SK-N-DZ (cell line): ENCODE data around the gene SYK.

Experiments
- DNase-seq: peaks from one replicate; pipeline ENCODE4 v3.0.0-alpha.2; 2015; ENCODE audit warnings: low spot score

SYK gene

DNA sequence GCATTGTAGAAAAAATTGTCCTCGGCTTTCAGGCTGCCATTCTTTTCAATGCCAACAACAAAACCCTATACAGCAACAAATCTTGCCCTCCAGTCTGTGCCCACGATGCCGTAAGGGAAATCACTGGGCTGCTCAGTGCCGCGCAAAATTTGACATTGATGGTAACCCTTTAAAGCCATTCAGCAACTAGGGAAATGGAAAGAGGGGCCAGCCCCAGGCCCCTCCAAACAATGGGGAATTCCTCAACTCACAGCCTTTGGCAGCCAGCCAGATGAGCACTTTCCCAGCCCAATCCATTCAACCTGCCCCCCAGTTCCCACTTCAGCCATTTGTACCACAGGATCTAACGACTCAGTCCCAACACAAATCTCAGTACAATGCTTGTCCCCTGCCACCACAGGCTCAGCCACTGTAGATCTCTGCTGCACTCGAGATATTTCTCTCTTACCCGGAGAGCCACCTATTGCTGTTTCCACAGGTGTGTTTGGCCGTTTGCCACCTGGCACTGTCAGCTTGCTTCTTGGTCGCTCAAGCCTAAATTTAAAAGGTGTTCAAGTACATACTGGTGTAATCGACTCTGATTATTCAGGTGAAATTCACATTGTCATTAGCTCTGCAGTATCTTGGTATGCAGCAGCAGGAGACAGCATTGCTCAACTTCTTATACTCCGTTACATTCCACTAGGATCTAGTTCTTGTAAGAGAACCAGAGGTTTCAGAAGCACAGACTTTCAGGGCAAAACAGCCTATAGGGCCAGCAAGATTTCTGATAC lies 103.3 kb downstream of the SYK start:
- no peak for DNase-seq

DNA sequence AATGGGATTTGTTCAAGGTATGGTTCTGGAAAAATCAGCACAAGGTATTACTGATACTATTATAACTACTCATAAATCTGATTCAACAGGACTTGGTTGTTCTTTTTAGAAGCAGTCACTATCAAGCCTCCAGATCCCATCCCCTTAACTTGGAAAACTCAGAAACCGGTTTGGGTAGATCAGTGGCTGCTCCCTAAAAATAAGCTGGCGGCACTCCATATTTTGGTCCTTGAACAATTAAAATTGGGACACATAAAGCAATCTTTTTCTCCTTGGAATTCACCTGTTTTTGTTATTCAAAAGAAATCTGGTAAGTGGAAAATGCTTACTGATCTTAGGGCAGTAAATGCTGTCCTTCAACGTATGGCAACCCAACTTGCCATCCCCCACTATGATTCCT lies 104.2 kb downstream of the SYK start:
- DNase-seq, result no peak

DNA sequence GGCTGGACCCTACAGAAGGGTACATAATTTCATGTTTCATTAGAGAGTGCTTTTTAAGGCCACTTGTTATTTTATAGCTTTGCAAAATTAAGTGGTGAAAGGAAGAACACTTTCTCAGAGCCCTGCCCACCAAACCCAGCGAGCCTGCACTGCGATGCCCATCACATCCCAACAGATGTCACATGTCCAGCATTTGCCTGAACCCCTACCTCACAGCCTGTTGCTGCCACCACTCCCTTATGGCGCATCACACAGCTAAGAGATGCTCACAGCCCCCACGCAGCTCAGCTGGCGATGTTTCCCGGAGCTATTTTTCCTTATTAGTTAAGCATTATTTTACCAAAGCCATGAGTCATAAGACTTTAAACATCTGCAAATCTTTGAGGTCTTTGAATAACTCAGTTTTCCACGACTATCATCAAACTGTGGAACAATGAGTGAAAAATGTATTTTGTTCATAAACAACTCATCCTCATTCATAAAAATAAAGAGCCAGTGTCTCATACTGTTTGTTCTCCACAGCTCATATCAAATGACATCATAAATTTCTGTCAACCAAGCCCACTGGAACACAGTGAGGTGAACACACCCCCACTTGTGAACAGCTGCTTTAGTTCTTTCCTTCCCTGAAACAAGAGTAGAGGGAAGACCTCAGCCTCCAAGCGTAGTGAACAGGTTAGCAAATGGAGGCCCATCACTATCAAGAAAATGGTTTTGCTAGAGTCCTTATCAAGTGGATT lies 104.9 kb downstream of the SYK start:
- DNase-seq, result no peak

DNA sequence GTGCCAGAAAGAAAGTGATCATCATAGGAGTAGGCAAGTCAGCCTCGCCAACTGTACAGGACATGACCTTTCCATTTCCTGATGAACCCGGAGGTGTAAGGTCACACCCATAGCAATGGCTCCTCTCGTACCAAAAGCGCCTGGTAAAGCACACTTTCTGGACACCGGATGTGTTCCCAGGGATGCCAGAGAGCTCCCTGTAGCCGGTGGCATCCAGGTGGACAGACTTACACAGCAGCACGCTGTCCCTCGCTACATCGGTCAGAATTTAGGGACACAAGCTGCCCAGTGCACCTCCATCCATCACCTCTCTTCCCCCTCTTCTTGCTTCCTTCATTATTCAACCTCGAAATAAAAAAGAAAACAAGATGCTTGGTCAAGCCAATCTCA lies 105.4 kb downstream of the SYK start:
- DNase-seq, result no peak

DNA sequence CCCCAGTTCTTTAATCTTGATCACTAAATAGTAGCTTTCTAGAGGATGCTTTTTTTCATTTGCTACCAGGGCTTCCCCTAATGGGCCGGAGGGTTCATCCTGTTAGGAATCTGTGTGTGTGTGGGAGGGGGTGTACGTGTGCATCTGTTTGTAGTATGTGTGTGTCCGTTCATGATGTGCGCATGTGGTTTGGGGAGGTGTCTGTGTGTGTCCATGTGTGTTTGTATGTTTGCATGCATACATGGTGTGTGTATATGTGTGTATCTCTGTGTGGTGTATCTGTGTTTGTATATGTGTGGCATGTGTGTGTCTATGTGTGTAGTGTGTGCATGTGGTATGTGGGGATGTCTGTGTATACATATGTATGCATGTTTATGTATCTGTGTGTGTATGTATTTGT lies 106.2 kb downstream of the SYK start:
- no peak for DNase-seq

DNA sequence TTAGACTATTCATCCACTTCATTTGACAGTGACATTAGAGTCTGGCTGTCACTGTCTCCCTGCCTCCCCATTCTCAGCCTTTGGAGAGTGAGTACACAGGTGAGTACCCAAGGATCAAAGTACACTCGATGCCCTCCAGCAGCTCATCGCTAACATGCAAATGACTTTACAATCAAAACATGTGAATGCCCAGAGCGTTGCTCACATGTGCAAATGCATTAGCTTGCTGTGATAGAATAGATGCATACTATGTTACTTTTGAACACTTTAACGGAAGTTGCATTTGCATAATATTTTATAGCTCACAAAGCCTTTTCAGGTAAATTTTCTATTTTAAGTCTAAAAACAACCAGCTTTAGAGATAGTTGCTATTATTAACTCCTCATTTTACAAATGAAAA lies 107.6 kb downstream of the SYK start:
- DNase-seq, result no peak

DNA sequence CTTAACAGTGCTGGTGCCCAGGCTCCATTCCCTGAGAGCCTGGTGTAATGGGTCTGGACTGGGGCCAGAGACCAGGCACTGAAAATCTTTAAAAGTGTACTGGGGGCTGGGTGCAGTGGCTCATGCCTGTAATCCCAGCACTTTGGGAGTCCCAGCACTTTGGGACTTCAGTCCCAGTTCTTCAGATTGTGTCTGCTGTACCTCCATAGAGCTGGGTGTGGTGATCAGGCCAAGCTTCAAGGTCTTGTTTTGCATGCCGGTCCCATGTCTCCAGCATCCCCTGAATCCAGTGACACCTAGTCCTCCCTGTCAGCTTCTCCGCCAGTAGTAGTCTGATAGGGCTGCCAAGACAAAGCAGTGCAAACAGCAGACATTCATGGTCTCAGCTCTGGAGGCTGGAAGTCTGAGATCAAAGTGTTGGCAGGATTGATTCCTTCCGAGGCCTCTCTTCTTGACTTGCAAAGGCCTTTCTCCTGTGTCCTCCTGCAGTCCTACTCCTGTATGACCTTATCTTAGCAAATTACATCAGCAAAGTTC lies 108.2 kb downstream of the SYK start:
- no peak for DNase-seq

DNA sequence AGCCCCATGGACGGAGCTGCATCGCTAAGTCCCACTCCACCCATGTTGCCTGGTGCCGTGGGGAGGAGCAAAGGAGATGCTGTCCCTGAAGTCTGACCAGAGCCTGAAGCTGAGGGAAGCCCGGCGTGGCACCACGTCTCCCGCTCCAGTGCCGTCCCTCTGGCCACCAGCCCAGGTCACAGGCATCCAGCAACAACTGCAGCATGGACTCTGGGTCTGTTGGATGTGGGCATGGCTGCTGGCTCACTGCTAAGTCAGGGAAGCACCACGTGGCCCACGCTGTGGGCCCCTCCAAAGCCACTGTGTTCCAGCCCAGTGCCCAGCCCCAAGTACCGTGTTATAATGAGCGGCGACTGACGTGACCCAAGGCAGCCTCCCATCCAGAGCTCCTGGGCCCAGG lies 112.6 kb downstream of the SYK start:
- no peak for DNase-seq

DNA sequence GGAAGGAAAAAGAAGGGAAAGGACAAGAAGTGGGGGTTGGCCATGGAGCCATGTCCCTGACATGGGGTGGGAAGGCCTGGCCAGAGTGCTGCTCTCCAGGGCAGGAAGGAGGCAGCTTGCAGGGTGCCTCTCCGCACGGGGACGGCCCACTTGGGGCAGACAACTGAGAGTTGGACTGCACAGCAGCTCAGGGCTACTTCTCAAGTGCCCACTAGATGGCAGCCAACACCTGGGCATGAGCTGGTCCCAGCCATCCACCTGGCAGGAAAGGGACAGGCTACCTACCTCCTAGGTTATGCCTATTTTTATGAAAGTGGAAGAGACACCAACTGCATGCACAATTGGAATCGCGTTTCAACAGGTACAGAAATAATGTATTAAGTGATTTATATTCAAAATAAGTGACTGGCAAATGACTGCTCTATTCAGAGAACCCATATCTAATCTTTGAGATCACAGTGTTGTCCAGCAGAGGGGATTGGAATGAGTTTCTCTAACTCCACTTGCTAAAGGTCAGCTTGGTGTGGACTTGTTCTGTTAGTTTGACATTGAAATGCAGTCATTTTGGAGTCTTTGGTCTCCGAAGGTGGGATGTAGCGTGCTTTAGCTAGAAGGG lies 113.4 kb downstream of the SYK start:
- peak; percentile 47 for DNase-seq

DNA sequence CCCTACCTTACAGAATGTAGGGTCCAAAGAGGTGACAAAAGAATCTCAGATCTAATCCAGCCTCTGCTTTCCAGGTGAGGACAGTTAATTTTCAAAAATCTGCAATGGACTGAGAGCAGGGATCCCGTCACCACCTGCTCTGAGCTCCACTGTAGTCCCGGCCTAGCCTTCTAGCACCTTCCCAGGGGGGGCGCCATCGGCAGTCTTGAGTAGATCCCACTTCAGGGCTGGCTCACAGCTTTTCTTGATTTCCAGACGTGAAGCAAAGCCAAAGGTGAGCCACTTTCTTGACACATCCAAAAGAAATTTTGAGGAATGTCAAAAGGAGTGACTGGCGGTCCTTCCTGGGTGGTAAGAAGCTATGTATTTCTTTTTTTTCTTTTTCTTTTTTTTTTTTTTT lies 114.1 kb downstream of the SYK start:
- no peak for DNase-seq

DNA sequence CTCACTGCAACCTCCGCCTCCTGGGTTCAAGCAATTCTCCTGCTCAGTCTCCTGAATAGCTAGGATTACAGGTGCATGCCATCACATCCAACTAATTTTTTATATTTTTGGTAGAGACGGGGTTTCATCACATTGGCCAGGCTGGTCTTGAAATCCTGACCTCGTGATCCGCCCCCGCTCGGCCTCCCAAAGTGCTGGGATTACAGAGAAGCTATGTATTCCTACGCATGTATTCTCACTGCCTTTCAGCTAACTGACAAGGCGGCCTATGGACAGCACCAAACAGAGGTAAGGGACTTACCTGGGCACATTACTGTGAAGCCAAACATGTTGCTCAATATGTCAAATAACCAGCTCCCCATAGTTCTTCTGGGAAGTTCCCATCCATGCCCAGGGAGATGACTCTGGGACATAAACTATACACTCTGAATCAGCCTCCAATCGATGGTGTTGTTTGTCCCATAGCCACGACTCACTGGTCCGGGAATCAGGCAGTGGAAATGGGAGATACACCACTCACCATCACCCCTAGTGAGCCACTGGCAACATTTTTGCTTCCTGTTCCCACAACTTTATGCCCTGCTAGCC lies 114.6 kb downstream of the SYK start:
- no peak for DNase-seq

DNA sequence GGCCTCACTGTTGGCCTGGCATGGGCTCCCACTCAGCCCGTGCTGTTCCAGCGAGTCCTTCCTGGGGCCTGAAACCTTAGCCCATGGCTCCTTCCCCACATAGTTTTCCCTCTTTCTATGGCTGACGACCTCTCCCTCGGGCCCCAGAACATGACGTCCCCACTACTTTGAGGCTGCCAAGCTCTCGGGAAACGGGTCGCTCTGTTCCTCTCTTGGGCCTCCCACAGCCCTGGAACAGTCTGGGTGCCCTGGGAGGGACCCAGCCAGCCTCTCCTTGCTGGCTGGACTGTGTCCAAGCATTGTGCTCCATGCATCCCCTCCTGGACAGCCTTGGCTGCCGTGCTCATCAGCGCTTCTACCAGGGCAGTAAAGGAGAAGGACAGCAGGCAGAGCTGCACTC lies 118.3 kb downstream of the SYK start:
- no peak for DNase-seq

DNA sequence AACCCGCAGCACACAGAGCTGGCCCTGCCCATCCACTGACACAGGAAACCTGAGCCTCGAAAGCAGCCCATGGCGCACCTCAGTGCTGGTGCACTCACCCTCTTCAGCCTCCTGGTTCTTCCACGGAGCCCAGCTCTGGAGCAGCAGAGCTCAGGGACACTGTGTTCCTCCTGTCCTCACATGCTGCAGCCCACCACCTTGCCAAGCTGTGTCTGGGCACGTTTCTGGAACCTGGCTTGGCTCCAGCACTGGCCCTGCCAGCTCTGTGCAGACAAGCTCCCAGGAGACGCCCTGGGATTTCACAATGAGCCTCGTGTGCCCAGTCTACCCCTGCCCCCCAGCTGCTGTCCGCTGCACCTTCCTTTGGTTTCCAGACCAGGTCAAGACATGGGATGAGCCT lies 119.5 kb downstream of the SYK start:
- DNase-seq, result no peak

DNA sequence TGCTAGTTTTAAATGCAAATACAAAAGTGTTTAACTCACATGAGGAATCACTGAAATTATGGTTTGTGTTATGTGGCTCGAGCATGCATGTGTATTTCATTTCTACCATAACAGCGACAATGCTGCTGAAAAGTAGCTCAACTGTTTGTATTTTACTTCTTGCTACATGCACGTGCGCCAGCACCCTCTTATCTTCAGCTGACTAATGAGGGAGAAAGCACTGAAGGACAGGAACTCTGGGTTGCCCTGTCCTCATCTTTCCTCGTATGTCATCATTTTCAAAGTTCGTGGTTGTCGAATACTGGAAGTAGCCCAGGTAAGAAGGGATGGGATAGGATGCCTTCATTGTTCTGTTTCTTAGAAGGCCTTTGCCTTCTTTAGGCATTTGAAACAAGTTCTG lies 120.3 kb downstream of the SYK start:
- no peak for DNase-seq

DNA sequence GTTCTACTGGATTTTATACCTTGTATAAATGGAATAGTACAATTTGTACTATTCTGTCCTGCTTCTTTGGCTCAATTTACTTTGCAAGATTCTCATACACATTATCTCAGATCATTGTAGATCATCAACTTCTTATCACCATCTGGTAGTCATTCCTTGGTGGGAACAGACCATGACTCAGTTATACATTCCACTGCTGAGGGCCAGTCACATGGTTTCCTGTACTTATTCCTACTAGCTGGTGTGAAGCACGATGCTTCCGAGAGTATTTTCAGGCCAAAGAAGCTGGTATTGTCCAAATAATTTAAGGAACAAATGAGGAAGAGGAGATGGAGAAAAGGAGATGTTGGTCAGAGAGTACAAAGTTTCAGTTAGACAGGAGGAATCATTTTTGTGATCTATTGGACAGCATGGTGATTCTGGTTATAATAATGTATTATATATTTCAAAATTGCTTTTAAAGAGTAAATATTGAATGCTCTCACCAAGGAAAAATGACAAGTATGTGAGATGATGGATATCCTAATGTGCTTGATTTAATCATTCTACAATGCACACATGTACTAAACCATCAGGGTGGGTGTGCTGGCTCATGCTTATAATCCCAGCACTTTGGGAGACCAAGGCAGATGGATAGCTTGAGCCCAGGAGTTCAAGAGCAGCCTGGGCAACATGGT lies 124.1 kb downstream of the SYK start:
- no peak for DNase-seq

DNA sequence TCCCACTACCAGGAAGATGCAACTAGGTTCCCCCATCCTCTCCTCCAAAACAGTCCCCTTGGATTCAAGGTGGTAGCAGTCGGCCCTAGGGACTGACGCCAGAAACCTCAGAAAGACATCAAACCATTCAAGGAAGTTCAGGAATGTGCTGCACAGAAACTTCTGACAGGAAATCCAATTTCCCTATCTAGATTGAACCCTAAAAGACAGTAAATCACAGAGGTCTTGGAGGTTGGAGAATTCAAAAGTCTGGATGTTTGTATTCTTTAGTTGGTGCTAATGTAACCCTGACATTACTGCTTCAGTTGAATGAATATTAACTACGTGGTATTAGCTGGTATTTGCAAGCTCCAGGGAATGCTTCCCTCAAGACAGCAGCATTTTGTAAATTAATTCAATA lies 125.3 kb downstream of the SYK start:
- no peak for DNase-seq

DNA sequence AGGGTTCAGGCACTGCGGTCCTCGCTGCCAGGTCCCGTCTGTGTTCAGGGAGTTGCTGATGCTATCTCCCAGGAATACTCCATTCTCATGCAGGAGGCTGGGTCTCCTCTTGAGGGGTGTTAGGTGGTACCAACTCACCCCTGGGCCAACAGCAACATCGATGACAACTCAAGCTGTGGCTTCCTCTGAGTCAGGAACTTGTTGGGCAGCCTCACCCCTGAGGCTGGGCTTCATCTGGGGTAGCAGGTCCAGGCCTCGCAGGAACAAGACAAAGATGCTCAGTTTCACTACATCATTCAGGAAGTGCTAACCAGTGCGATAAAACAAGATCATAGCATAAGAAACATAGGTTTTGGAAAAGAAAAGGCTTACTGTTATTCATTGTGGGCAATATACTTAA lies 125.9 kb downstream of the SYK start:
- DNase-seq, result no peak

DNA sequence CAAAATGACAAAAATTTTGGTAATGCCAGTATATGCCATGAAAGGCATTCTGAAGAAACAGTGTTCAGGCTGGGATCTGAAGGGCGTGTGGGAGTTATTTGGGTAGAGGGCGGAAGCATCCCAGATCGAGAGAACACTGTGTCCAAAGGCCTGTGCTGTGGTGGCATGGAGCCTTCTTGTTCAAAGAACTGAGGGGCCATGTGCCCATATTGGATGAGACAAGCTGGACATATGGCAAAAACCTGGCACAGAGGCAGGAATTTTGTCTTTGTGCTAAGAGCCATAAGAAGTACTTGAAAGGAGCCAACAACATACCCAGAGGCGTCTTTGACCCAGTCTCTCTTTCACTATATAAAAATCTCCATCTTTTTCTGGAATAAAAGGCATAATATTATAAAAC lies 128.0 kb downstream of the SYK start:
- no peak for DNase-seq

DNA sequence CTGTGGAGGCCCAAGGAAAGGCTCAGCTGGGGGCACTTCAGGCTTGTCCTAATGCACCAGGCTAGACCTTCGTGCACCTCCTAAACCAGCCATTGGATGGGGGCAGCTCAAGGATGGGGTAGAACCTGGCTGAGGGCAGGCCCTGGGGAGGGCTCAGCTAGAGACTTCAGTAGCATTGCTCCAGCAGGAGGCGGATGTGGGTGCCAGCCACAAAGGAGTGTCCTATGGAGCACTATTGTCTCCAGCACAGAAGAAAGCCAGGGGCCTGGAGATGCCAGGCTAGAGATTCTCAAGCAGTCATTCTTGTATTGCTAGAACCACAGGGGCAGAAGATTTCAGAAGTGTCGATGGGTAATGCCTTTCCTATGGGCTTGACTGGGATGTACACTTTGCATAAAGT lies 131.8 kb downstream of the SYK start:
- no peak for DNase-seq

DNA sequence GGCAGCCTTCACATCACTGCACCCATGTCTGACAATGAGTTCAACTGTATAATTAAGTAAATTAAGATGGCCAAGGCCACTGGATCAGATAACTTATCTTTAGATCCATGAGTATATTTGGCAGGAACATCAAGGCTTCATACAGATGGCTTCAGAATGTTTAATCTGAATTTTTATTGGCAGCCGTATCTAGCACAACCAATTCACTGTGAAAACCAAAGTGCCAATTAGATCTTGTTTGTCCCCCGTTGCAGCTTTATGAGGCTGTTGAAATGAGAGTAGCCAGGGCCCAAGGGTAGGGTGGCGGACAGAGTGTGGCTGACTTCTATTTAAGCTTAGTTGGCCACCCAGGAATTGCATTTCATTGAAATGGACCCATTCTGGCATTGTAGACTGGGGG lies 137.7 kb downstream of the SYK start:
- no peak for DNase-seq

DNA sequence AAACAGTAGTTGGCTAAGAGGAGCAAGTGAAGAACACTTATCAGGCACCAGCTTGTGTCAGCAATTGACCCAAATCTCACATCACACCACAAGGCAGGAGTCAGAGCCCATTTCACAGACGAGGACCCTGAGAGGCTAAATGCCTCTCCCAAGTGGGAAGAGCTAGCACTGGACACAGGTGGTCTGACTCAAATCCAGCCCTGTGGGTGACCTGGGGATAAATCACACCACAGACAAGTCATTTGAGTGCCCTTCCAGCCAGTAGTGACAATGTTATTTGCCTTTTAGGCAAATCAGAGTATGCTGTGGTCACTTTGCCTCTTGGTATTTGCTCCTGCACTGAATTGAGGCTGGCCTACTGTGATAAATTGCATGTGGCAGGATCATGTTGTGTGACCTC lies 138.7 kb downstream of the SYK start:
- DNase-seq, result no peak

DNA sequence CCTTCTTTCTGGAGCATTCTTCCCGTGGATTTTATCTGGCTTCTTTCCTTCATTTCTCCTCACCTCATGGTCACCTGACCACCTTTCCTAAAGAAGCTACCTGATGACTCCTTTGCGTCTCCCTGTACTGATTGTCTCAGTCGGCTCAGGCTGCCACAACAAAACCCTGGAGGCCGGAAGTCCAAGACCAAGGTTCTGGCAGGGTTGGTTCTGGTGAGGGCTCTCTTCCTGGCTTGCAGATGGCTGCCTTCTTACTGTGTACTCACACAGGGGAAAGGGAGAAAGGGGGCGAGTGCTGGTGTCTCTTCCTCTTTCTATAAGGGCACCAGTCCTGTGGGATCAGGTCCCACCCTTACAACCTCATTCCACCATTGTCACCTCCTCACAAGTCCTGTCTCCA lies 140.0 kb downstream of the SYK start:
- no peak for DNase-seq
